PFSK-1 (cell line): Measurements from ENCODE around the gene XKR7.

ENCODE experiments used
- FOXP2 ChIP-seq: optimal IDR thresholded peaks from 2 replicates; pipeline ENCODE3; 2011; ENCODE audit warnings: borderline replicate concordance, control low read depth, inconsistent platforms; ENCODE audit not compliant: insufficient read depth; ENCODE audit errors: extremely low read length, extremely low read depth
- POLR2AphosphoS5 ChIP-seq: IDR thresholded peaks from 2 replicates; pipeline ENCODE4 v1.6.1; 2012; ENCODE audit warnings: low read depth, mild to moderate bottlenecking, control low read depth, low read length, moderate library complexity
- REST ChIP-seq, 2 experiments: IDR thresholded peaks; 2 replicates each; pipeline versions ENCODE4 v1.6.1 to v1.8.0; 2011 to 2012; ENCODE audit warnings: low read depth in 2 of 2, low read length in 2 of 2, control low read depth in 1 of 2, inconsistent platforms in 1 of 2, mild to moderate bottlenecking in 1 of 2, moderate library complexity in 1 of 2; ENCODE audit not compliant: insufficient read depth in 1 of 2
- SIN3A ChIP-seq: IDR thresholded peaks from 2 replicates; pipeline ENCODE4 v1.6.1; 2012; ENCODE audit warnings: mild to moderate bottlenecking, low read length, moderate library complexity, borderline replicate concordance; ENCODE audit not compliant: insufficient read depth
- TAF1 ChIP-seq: IDR thresholded peaks from 2 replicates; pipeline ENCODE4 v1.6.1; 2012; ENCODE audit warnings: low read length, control low read depth, borderline replicate concordance; ENCODE audit not compliant: insufficient read depth

Gene XKR7

GRCh38 chr20:31945319-31945718 lies 22.6 kb upstream of the XKR7 start:
- TF ChIP-seq TAF1 (no peak), POLR2AphosphoS5 (no peak), SIN3A (no peak), FOXP2 (no peak), REST (IDR thresholded peaks at IDR 0.05; ENCODE audit: insufficient read depth in 1 of 2, low read depth in 2 of 2, low read length in 2 of 2) (no peak)

- TF ChIP-seq POLR2AphosphoS5 (no peak), FOXP2 (no peak), SIN3A (no peak), REST (IDR thresholded peaks at IDR 0.05; ENCODE audit: insufficient read depth in 1 of 2, low read depth in 2 of 2, low read length in 2 of 2) (no peak), TAF1 (no peak)
These were observed 22.2 kb upstream of the XKR7 start for GRCh38 chr20:31945785-31946184.

- TF ChIP-seq FOXP2 (no peak), TAF1 (no peak), REST (IDR thresholded peaks at IDR 0.05; ENCODE audit: insufficient read depth in 1 of 2, low read depth in 2 of 2, low read length in 2 of 2) (no peak), SIN3A (no peak), POLR2AphosphoS5 (no peak)
These were observed 19.9 kb upstream of the XKR7 start for GRCh38 chr20:31948008-31948407.

GRCh38 chr20:31949877-31950646 lies 17.9 kb upstream of the XKR7 start:
- no peak for TF ChIP-seq SIN3A
- TF ChIP-seq TAF1 = no peak
- TF ChIP-seq REST (IDR thresholded peaks at IDR 0.05; ENCODE audit: insufficient read depth in 1 of 2, low read depth in 2 of 2, low read length in 2 of 2) = no peak
- TF ChIP-seq FOXP2 = no peak
- no peak for TF ChIP-seq POLR2AphosphoS5

GRCh38 chr20:31951203-31951529 lies 16.8 kb upstream of the XKR7 start:
- TF ChIP-seq POLR2AphosphoS5 (no peak), REST (IDR thresholded peaks at IDR 0.05; ENCODE audit: insufficient read depth in 1 of 2, low read depth in 2 of 2, low read length in 2 of 2) (no peak), SIN3A (no peak), FOXP2 (no peak)
